HT1080 (cell line): ENCODE measurements around the gene TMUB1. TPM values are rescaled to one million over a fixed set of nuclear protein-coding genes. Genes with fewer than 3 reads are reported as not detected.

Experiments used
- DNase-seq: peaks from one replicate; pipeline ENCODE4 v3.0.0-alpha.2; 2015; ENCODE audit warnings: low read depth
- total RNA-seq: library from RNA; depleted of rRNA; stranded (reverse); fragments of >200 nt; shearing (Covaris generic); gene quantifications from 2 replicates; pipeline ENCODE4 v1.2.3, GENCODE V29; 2014

Gene TMUB1
- total RNA-seq, 1 experiment from 2014 or later: 85.1 TPM

DNA sequence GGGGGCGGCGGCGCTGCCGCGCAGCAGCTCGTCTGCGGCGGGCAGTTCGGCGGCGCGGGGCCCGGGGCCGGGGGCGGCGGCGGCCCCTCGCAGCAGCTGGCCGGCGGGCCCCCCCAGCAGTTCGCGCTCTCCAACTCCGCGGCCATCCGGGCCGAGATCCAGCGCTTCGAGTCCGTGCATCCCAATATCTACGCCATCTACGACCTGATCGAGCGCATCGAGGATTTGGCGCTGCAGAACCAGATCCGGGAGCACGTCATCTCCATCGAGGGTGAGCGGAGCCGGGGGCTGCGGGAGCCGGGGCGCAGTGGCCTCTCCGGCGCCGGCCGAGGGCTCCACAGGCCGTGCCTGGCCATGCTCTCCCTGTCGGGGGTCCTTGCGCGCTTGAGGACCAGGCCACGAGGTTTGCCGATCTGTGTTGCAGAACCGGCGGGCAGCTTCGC is 3.5 kb upstream of the TMUB1 start:
- DNase-seq: no peak

DNA sequence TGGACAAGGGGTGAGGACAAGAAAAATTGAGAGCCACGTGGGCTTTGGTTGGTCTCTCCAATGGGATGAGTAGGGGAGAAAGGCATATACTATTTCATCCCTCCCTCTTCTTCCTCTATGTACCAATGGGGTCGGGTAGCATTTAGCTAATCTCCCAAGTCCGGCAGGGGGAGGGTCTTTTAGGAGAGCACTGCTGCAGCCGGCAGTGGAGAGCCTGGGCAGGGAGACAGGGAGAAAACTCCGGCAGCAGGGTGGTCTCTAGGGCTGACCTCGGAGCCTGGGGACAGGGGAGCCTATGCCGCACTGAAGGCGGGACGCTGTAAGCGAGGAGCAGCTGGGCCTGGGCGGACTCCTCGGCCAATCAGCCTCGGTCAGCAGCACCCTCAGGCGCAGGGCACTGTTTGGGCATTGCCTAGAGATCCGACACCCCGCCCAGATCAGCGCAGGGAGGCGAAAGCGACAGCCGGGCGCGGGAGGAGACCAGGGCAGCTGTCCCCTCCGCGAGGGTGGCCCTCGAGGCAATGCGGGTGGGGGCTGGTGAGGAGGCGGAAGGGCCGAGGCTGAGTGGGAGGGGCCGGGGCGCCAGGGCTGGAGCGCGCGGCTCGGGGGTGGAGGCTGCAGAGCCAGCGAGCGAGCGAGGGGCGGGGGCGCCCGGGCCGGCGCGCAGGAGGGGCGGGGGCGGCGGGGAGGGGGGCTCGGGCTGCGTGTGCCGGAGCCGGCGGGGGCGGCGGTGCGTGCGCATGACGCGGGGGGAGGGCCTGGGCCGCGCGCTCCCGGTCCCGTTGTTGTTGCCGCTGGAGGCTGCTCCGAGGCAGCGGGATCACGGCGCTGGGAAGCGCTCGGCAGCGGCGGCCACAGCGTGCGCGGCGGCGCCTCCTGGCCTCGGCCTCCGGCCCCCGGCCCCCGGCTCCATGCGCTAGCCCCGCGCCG is 2.7 kb upstream of the TMUB1 start, which contains the start of gene AGAP3:
Gene AGAP3 (plus strand): TSS at position 785 of the 930 bp plus-strand sequence. CDS start 267 bp downstream, outside the sequence.
- peak; percentile 75 for DNase-seq

DNA sequence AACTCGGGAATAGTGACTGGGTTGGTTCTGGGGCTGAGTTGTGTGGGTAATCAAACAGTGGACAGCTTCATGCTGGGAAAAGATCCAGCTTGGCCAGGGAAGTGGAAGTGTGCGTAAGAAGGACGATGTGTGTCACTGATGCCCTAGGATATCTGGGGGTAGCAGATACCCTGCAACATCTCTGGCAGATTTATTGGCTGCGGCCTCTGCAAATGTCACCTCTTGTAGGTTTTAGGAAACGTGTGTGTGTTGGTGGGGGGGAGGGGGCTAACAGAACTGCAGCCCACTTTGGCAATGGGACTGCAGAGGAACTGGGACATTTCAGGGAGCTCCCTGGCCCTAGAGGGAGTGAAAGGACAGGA is 2.0 kb upstream of the TMUB1 start:
- no peak for DNase-seq

DNA sequence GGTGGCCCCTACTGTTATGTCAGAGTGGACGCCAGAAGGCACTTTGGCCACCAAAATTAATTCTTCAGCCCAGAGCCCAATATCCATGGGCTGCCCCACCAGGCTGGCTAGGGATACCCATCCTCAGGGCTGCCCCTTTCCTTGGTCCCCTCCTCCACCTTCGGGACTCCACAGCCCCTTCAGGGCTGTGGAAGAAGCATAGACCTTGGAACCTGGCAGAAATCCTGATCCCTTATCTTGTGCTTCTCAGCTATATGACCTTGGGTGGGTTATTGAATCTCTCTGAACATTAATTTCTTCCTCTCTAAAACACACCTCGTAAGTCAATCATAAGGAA is 499 bp upstream of the TMUB1 start:
- no peak for DNase-seq

DNA sequence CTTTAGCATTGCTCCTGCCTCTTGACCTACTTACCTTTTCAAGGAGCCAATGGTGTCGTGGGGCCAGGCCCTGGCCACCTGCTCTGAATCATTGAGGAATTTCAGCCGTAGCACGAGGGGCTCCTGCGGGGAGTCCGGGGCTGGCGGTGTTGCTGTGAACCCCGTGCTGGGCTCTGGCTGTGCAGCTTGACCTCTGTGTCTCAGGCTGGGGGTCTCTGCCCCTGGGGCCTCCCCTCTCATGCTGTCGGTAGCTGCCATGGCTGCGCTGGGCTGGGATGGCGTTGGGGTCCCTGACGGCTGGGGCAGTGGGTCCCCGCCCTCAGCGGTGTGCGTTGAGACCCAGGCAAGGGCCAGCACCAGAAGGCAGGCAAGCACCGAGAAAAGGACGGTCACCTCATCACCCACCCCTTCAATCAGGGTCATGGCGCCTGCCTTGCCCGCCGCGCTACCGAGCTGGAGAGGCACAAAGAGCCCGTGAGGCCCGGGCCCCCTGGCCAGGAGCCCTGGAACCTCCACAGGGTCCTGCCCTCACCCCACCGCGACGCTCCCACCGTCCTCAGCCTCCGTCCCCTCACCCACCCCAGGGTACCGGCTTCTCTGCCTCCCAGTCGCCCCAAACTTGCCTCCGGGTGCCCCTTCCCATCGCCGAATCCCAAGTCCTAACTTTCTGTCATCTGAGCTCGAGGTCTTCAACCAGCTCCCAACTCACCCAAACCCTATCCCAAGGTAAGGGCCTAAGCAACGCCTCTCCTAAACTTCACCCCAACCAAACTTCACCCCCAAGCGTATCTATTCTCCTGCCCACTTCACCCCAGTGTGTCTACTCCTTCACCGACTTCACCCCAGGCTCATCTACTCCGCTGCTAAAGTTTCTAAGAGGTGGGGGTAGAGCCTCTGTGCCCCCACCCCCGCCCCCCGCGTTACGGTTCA is 887 bp downstream of the TMUB1 start:
- no peak for DNase-seq

DNA sequence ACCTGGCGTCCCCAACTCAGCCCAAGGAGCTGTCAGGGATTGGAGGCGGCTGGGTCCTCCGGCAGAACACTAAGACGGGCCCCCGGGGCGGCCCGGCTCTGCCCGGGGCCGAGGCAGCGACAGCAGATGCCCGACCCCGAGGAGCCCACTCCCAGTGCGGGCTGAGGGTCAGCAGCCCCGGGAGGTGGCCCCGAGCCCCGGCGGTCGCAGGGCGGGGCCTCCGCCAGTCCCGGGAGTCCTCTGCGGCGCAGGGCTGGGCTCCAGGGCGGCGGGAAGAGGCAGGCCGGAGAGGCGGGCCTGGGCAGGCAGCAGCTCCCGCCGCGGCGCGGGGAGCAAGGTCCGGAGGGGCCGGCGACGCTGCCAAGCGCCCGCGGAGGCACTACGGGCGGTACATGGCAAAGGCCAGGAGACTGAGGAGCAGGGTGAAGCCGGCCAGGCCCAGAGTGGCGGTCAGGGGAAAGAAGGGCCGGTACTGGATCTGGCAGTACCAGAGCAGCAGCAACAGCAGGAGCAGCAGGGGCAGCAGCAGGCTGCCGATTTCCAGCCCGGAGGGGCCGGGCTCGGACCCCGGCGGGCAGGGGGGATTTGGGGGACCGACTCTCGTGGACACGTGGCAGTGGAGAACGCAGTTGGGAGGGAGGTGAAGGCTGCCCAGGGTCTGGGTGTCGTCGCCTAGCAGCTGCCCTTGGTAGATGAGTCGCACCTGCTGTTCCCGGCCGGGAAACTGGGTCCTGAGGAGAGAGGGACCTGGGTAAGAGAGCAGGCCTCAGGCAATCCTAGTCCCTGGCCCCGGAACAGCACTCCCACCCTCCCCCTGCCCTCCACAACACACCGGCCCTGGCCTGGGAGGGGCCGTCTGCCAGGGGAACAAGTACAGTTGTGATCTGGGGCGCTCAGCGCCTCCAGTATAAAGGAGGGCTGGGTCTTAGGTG is 1.9 kb downstream of the TMUB1 start:
- no peak for DNase-seq

DNA sequence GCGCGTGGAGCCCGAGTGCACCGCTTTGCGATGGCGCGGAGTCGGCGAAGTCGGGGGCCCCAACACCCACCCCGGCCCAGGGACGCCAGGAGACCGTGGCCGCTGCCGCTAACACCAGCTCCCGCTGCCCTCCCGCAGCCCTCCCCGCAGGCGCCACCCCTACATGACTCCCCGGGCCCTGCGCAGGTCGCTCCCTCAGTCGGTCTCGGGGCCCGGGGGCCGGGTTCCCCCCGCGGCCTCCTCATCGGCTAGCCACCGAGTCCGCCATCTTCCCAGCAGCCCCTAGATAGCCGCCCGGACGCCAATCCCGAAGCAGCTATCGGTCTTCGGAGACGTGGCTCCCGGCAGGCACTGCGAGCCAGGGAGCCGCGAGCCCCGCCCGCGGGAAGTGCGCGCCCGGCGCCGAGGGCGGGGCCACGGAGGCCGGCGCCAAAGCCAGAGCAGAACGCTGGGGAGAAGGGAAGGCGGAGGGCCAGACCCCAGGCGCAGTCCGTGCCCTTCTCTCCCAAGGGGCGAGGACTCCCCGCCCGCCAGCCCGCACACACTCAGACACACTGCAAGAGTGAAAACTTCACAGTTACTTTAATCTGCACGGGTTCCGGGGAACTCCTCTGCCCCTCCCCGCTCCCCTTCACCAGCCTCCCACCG is 2.6 kb downstream of the TMUB1 start, which contains the start of gene FASTK:
Gene FASTK (minus strand): TSS at position 288 of the 648 bp plus-strand sequence. CDS start 43 bp downstream, at position 245.
- DNase-seq: peak; percentile 88

DNA sequence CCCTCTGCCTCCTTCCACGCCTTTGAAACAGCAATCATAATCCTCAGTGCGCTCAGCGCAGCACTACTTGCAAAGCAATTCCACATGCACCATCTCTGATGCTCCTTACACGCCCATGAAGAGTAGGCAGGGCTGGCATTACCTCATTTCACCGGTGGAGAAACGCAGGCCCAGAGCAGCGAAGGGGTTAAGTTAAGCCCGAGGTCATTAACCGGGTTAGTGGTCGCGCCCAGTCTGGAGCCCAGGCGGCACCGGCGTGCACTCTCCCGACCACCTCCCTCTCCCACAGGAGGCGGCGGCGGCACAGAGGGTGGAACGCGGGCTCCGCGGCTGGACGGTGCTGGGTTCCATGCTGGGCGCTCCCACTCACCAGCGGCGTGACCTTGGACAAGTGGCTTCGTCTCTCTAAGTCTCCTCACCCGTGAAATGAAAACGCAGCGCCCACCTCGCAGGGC is 3.2 kb downstream of the TMUB1 start:
- DNase-seq: no peak

DNA sequence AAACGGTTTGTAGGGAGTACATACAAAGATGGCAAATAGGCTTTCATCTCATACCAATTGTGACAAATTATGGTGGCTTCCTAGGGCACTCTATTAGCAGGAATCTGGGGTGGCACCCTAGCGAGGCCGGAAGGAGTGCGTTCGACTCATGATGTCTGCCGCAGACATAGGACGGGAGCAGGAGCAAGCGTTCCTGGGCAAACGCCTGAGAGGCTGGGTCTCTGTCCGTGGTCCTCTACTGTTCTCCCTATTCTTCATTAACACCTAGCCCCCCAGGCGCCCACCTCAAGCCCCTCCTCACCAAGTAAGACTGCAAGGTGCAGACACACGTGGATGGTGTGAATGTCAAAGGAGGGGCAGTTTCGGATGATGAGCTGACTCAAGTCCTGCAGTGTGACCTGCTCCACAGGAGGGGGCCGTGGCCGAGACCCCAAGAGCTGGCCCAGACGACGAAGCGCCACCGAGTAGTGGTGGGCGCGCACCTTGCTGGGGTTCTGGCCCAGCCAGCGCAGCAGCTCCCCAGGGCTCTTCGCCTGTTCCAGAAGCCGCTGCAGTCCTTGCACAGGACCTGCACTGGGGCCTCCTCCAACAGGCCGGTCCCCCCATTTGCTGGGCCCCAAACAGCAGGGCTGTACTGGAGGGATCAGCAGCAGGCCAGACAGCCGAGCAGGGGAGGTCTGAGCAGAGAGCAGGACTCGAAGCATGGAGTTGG is 3.9 kb downstream of the TMUB1 start:
- no peak for DNase-seq

DNA sequence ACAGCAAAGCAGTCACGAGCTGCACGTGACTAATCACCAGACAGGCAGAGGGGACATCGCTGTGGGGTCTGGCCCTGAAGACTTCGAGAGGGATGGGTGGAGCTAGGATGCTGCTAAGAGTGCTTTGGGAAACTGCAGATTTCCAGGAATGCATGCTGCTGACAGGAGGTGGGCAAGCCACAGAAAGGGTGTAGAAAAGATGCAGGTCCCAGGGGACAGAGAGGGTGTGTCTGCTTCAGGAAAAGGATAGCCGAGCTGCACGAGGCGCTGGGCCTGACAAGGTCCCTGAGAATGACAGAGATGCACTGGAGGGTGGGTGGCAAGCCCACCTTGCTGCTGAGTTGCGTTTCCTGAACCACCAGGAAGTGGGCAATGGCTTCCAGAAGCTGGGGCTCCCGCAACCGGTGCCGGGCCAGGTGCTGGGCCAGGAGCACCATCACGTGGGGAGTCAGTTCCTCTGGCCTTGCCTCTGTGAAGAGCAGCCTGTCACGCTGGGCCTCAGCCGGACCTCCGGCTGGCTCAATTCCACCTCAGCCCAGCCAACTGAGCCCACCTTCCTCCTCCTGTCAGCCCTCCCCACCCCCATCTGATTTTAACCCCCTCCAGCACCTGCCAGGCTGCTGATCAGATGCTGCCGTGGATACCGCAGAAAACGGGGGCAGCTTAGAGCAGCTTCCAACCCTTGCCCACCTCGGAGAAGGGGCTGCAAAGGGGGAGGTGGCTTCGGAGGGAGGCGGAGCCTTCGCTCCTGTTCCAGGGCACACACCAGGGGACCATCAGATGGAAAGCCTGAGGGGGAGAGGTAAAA is 4.9 kb downstream of the TMUB1 start:
- DNase-seq: no peak

DNA sequence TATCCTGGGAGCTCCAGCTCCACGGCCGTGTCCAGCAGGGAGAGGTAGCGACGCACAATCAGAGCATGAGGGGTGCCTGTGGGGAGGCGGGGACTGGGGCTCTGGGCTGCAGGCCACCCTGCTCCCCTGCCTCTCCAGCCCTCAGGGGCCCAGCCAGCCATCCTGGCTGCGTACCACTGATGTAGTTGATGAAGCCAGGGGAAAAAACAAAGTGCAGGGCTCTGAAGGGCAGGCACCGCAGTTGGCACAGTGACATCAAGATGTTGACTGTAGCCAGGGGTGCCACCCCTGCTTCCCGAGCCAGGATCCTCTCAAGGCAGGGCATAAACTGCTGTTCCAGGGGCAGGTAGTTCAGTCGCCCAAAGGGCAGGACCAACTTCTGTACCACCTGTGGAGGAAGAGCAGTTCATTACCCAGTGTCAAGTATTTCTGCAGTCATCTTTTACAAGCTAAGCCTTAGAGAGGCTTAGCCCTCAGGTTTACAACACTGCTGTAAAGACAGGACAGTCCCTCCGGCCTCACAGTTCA is 5.5 kb downstream of the TMUB1 start:
- DNase-seq: no peak

DNA sequence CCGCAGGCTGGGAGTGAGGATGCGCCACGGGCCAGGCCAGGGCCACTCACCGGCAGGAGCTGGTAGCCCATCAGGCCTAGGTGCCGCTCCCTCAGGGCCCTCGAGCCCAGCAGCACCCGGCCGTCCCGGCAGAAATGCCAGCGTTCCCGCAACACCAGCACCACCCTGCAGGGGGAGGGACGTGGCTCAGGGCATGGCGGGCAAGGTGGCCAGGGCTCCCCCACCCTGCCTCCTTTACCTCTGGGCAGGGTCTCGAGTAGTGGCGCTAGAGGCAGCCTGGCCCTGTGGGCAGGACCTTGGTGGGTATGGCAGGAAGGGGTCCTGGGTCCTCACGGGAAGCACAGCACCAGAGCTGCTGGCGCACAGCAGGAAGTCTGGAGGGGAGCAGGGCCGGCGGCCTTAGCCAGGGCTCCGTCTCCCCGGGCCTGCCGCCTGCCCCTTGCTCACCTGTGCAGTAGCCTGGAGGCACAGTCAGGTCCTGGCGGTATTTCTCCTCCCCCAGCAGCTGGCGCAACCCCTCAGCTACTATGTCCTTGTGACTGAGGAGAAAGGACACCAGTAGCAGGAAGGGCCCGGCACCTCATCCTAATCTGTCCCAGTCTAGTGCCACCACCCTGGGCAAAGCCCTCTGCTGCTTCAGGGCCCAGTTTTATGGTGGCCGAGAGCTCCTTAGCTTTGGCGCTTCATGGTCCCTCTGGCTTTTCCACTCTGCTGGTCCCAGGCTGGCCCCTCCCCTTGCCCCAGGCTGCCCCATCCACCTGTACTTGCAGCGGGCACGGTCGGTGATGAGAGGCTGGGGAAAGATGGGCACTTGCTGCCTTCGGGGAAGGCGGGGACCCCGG is 6.2 kb downstream of the TMUB1 start:
- no peak for DNase-seq

DNA sequence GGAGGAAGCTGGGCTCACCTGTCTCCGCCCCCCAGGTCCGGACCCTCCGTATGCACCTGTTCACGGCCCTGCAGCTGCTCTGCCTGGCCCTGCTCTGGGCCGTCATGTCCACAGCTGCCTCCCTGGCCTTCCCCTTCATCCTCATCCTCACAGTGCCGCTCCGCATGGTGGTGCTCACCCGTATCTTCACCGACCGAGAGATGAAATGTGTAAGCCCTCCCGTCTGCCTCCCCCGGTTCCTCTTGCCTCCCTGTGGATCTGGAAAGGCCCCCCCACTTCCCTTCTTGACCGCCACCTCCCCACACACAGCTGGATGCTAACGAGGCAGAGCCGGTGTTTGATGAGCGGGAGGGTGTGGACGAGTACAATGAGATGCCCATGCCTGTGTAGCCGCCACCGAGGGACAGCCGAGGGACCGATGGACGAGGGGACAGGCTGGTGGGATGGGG is 7.3 kb downstream of the TMUB1 start:
- DNase-seq: no peak

DNA sequence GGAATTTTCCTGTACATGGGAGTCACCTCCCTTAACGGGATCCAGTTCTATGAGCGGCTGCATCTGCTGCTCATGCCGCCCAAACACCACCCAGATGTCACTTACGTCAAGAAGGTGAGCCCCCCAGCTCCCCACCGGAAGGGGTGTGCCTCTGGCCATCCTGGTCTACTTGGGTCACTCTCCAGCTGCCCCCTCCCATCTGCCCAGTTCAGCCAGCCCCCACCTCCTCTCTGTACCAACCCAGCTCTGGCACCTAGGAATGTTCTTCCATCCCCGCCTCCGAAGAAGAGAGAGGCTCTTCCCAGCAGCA is 7.7 kb downstream of the TMUB1 start:
- DNase-seq: no peak

DNA sequence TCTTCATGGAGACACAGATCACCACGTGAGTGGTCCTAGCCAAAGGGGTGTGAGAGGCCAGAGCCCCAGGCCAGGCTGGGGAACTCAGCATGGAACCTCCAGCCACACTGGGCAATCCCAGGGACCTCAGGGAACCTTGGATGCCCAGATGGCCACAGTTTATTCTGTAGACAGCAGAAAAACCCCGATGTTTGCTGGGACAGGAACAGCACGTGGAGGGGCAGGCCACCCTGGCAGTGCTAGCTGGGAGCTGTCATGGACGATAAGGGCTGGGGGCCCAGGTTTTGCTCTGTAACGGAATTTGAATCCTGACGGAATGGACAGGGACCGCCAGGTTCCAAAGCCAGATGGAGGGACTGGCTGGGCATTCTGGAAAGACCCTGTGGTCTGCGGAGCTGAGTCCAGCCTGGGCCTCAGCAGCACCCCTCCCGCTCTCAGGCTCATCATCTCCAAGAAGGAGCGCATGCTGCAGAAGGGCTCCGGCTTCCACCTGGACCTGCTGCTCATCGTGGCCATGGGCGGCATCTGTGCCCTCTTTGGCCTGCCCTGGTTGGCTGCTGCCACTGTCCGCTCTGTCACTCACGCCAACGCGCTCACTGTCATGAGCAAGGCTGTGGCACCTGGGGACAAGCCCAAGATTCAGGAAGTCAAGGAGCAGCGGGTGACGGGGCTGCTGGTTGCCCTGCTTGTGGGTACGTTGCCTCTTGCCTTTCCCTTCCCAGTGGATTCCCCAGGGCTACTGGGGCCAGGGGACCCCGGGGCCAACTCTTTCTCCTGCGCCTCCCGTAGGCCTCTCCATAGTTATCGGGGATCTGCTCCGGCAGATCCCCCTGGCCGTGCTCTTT is 8.3 kb downstream of the TMUB1 start:
- no peak for DNase-seq

DNA sequence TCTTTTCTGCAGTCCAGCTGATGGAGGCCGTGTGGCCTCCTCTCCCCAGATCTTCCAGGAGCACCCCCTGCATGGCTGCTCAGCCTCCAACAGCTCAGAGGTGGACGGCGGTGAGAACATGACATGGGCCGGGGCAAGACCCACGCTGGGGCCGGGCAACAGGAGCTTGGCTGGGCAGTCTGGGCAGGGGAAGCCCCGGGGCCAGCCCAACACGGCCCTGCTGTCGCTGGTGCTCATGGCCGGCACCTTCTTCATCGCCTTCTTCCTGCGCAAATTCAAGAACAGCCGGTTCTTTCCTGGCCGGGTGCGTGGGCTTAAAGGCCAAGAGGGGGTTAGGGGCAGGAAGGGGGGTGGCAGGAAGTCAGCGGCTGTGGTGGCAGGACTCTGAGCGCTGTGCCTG is 9.3 kb downstream of the TMUB1 start:
- DNase-seq: no peak
